Neural cell (in vitro differentiated cells): Measurements from ENCODE around the gene PTPN1.

ENCODE experiments used
- EP300 ChIP-seq: fragments of 450-650 bp; conservative IDR thresholded peaks from 2 replicates; pipeline ENCODE4 v1.6.1; 2014; ENCODE audit warnings: antibody characterized with exemption, mild to moderate bottlenecking, moderate library complexity; ENCODE audit not compliant: poor library complexity, severe bottlenecking
- EZH2 ChIP-seq: fragments of 200-600, 300-800 bp; shearing (Covaris generic), sonication (generic); IDR thresholded peaks from 2 replicates; pipeline ENCODE4 v1.6.1; 2014; ENCODE audit warnings: antibody characterized with exemption, low read length, borderline replicate concordance, mild to moderate bottlenecking; ENCODE audit not compliant: insufficient read depth, poor library complexity, severe bottlenecking
- POLR2AphosphoS5 ChIP-seq: IDR thresholded peaks from 2 replicates; pipeline ENCODE4 v1.6.1; 2012
- SMC3 ChIP-seq: fragments of 450-650 bp; conservative IDR thresholded peaks from 2 replicates; pipeline ENCODE4 v1.6.1; 2014; ENCODE audit warnings: antibody characterized with exemption, mild to moderate bottlenecking, moderate library complexity; ENCODE audit not compliant: poor library complexity
- TF ChIP-seq, protein P1 (sequence below): fragments of 450-650 bp; IDR thresholded peaks from 2 replicates; pipeline ENCODE4 v1.5.1; 2014; ENCODE audit warnings: antibody characterized with exemption, mild to moderate bottlenecking, moderate library complexity; ENCODE audit not compliant: poor library complexity, severe bottlenecking
- TF ChIP-seq, protein P2 (sequence below): IDR thresholded peaks from 2 replicates; pipeline ENCODE4 v1.6.1; 2012; ENCODE audit warnings: borderline replicate concordance

DNA sequence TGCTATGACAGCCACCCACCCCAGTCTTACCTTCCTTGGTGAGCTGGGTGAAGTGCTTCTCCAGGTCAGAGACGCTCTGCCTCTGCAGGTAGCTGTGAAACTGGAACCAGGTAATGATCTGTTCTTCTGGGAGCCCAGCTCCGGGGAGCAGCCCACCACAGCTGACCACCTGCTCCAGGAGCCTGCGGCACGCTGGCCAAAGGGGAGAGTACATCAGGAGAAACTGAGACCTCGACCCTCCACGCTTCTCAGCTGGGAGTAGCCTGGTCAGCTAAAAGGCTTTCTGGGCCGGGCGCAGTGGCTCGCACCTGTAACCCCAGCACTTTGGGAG is 82.8 kb downstream of the PTPN1 start:
- TF ChIP-seq, protein P1, sequence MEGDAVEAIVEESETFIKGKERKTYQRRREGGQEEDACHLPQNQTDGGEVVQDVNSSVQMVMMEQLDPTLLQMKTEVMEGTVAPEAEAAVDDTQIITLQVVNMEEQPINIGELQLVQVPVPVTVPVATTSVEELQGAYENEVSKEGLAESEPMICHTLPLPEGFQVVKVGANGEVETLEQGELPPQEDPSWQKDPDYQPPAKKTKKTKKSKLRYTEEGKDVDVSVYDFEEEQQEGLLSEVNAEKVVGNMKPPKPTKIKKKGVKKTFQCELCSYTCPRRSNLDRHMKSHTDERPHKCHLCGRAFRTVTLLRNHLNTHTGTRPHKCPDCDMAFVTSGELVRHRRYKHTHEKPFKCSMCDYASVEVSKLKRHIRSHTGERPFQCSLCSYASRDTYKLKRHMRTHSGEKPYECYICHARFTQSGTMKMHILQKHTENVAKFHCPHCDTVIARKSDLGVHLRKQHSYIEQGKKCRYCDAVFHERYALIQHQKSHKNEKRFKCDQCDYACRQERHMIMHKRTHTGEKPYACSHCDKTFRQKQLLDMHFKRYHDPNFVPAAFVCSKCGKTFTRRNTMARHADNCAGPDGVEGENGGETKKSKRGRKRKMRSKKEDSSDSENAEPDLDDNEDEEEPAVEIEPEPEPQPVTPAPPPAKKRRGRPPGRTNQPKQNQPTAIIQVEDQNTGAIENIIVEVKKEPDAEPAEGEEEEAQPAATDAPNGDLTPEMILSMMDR, result no peak
- TF ChIP-seq, protein P2, sequence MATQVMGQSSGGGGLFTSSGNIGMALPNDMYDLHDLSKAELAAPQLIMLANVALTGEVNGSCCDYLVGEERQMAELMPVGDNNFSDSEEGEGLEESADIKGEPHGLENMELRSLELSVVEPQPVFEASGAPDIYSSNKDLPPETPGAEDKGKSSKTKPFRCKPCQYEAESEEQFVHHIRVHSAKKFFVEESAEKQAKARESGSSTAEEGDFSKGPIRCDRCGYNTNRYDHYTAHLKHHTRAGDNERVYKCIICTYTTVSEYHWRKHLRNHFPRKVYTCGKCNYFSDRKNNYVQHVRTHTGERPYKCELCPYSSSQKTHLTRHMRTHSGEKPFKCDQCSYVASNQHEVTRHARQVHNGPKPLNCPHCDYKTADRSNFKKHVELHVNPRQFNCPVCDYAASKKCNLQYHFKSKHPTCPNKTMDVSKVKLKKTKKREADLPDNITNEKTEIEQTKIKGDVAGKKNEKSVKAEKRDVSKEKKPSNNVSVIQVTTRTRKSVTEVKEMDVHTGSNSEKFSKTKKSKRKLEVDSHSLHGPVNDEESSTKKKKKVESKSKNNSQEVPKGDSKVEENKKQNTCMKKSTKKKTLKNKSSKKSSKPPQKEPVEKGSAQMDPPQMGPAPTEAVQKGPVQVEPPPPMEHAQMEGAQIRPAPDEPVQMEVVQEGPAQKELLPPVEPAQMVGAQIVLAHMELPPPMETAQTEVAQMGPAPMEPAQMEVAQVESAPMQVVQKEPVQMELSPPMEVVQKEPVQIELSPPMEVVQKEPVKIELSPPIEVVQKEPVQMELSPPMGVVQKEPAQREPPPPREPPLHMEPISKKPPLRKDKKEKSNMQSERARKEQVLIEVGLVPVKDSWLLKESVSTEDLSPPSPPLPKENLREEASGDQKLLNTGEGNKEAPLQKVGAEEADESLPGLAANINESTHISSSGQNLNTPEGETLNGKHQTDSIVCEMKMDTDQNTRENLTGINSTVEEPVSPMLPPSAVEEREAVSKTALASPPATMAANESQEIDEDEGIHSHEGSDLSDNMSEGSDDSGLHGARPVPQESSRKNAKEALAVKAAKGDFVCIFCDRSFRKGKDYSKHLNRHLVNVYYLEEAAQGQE, result no peak
- TF ChIP-seq EP300 (no peak), EZH2 (no peak), POLR2AphosphoS5 (no peak), SMC3 (no peak)
